Left lung (tissue), 10 donors: ENCODE data around the gene TESK2. TPM values are rescaled to one million over a fixed set of nuclear protein-coding genes. Genes with fewer than 3 reads are reported as not detected.
"Not testable (repeated sequence)": the region's sequence is repeated elsewhere in the genome, so short reads cannot be mapped to it uniquely, and the experiment has no call there.

Experiments used
- ATAC-seq: fragments of 200-7000 bp; cut with Tn5 transposase; one replicate; pipeline ENCODE4 v1.9.1; 2020; ENCODE audit warnings: moderate library complexity
- DNase-seq, 4 donors: peaks; one replicate each; pipeline ENCODE4 v3.0.0-alpha.2; 2013 to 2020
- H3K27ac ChIP-seq, 2 donors: fragments of 200-600 bp; sonication (generic) in 1 of 2; one replicate each; pipeline versions ENCODE4 v1.5.0 to v1.8.0; 2020 to 2021
- H3K27me3 ChIP-seq, 2 donors: fragments of 200-600 bp; sonication (generic) in 1 of 2; one replicate each; pipeline versions ENCODE4 v1.5.0 to v1.8.0; 2020 to 2021
- H3K36me3 ChIP-seq, 2 donors: fragments of 200-600 bp; sonication (generic) in 1 of 2; one replicate each; pipeline versions ENCODE4 v1.5.0 to v1.8.0; 2020 to 2021
- H3K4me1 ChIP-seq, 2 donors: fragments of 200-600 bp; one replicate each; pipeline ENCODE4 v1.8.0; 2021
- H3K4me3 ChIP-seq, 2 donors: fragments of 200-600 bp; sonication (generic) in 1 of 2; one replicate each; pipeline versions ENCODE4 v1.5.0 to v1.8.0; 2020 to 2021; ENCODE audit warnings: mild to moderate bottlenecking in 1 of 2
- H3K9me3 ChIP-seq, 2 donors: fragments of 200-600 bp; sonication (generic) in 1 of 2; one replicate each; pipeline versions ENCODE4 v1.5.0 to v1.8.0; 2020 to 2021
- CTCF ChIP-seq, 2 donors: fragments of 200-600 bp; sonication (generic) in 1 of 2; IDR thresholded peaks; one replicate each; pipeline versions ENCODE4 v1.5.0 to v1.8.0; 2021; ENCODE audit warnings: antibody characterized with exemption in 2 of 2
- intact Hi-C, 2 donors: fragments of 100-400 bp; cut with DNase I; formaldehyde crosslinking; loops; one replicate each; pipeline versions ENCODE4 v1.11.2 to v1.14.2; 2022
- polyA plus RNA-seq, 6 donors: library from polyadenylated mRNA; unstranded; fragments of 120-200 nt; gene quantifications; one replicate each; pipeline ENCODE4 v1.2.1, GENCODE V29; 2013; ENCODE audit not compliant: insufficient read length in 6 of 6
- total RNA-seq, 2 donors: library from RNA; stranded (reverse); fragmentation: NEBNext Ultra II Directional; extraction: Animal tissue kit (Norgen Biotek cat#: 25700); gene quantifications; one replicate each; pipeline ENCODE4 v1.2.1, GENCODE V29; 2021
- donor health status: DM: no; HTN: yes; CAD: no.
- donor health status: DM: no; HTN: no; CAD: no.

Gene TESK2
- total and polyA plus RNA-seq, 8 donors = 4.3 to 12.5 (median 9.2) TPM

GRCh38 chr1:45473302-45473701 lies 17.7 kb downstream of the TESK2 start:
- Histone ChIP-seq H3K27me3 (no peaks in the 10 kb centered on the region), H3K9me3 (no peaks in the 10 kb centered on the region), H3K4me3 (no peak overlapping the region), H3K4me1 (no peaks in the 10 kb centered on the region), H3K36me3 (no peaks in the 10 kb centered on the region), H3K27ac (no peak overlapping the region)
- ATAC-seq (no peak), DNase-seq (no peak)
- intact Hi-C loops = no loop called here
- TF ChIP-seq CTCF (IDR thresholded peaks at IDR 0.05) = no peak

- Histone ChIP-seq H3K27ac (no peak overlapping the region), H3K36me3 (no peaks in the 10 kb centered on the region), H3K9me3 (no peaks in the 10 kb centered on the region), H3K4me1 (no peaks in the 10 kb centered on the region), H3K27me3 (no peaks in the 10 kb centered on the region), H3K4me3 (no peak overlapping the region)
- no peak for DNase-seq
- TF ChIP-seq CTCF (IDR thresholded peaks at IDR 0.05) = no peak
- ATAC-seq = no peak
- intact Hi-C loops = no loop called here
These were observed 20.6 kb downstream of the TESK2 start for GRCh38 chr1:45470306-45470798.

GRCh38 chr1:45467353-45467752 lies 23.6 kb downstream of the TESK2 start:
- H3K4me1 ChIP-seq, H3K27me3 ChIP-seq, H3K27ac ChIP-seq, ATAC-seq, H3K4me3 ChIP-seq, H3K36me3 ChIP-seq, intact Hi-C loops, H3K9me3 ChIP-seq, DNase-seq: not testable (repeated sequence)

- DNase-seq (no peak), ATAC-seq (no peak)
- intact Hi-C loops = no loop called here
These were observed 25.7 kb downstream of the TESK2 start for GRCh38 chr1:45465277-45465676.

GRCh38 chr1:45458894-45459293 lies 32.1 kb downstream of the TESK2 start:
- no peak for TF ChIP-seq CTCF (IDR thresholded peaks at IDR 0.05)
- Histone ChIP-seq H3K36me3 (no peaks in the 10 kb centered on the region), H3K27ac (no peak overlapping the region), H3K9me3 (no peaks in the 10 kb centered on the region), H3K4me1 (no peaks in the 10 kb centered on the region), H3K27me3 (no peaks in the 10 kb centered on the region), H3K4me3 (no peak overlapping the region)
- DNase-seq = no peak
- intact Hi-C loops = no loop called here
- ATAC-seq = no peak

More at GRCh38 chr1:45465277-45465676, 25.7 kb downstream of the TESK2 start:
- Histone ChIP-seq H3K36me3 (no peaks in the 10 kb centered on the region), H3K4me1 (no peaks in the 10 kb centered on the region), H3K9me3 (no peaks in the 10 kb centered on the region), H3K27ac (no peak overlapping the region), H3K4me3 (no peak overlapping the region), H3K27me3 (no peaks in the 10 kb centered on the region)
- no peak for TF ChIP-seq CTCF (IDR thresholded peaks at IDR 0.05)

GRCh38 chr1:45456531-45456930 lies 34.4 kb downstream of the TESK2 start:
- intact Hi-C loops = no loop called here
- DNase-seq = no peak
- H3K4me3 ChIP-seq = no peak overlapping the region
- no peaks in the 10 kb centered on the region for H3K9me3 ChIP-seq
- TF ChIP-seq CTCF (IDR thresholded peaks at IDR 0.05) = no peak
- H3K27me3 ChIP-seq = no peaks in the 10 kb centered on the region
- no peak overlapping the region for H3K27ac ChIP-seq
- H3K4me1 ChIP-seq = no peaks in the 10 kb centered on the region
- no peaks in the 10 kb centered on the region for H3K36me3 ChIP-seq
- no peak for ATAC-seq
